Omental fat pad (tissue), 4 donors: ENCODE measurements around the gene ZNF367. TPM values are rescaled to one million over a fixed set of nuclear protein-coding genes. Genes with fewer than 3 reads are reported as not detected.

Experiments used
- ATAC-seq: fragments of 150-250 bp; one replicate; pipeline ENCODE4 v1.9.1; 2016; ENCODE audit warnings: mild to moderate bottlenecking, moderate library complexity; ENCODE audit not compliant: low FRiP score
- DNase-seq: peaks from one replicate; pipeline ENCODE4 v3.0.0-alpha.2; 2019; ENCODE audit warnings: low spot score
- total RNA-seq, 4 donors: library from RNA; depleted of rRNA; stranded (reverse); fragments of >200 nt; gene quantifications; one replicate each; pipeline ENCODE4 v1.1.0, GENCODE V29; 2016
- TF ChIP-seq, protein P1 (sequence below), 3 donors: fragments of 450-650 bp; IDR thresholded peaks; one replicate each; pipeline ENCODE4 v1.5.1; 2016 to 2017; ENCODE audit warnings: antibody characterized with exemption in 3 of 3, mild to moderate bottlenecking in 3 of 3, moderate library complexity in 2 of 3

Gene ZNF367
- total RNA-seq, 4 donors from 2014 or later, result 0.50 to 2.7 (median 1.9) TPM

DNA sequence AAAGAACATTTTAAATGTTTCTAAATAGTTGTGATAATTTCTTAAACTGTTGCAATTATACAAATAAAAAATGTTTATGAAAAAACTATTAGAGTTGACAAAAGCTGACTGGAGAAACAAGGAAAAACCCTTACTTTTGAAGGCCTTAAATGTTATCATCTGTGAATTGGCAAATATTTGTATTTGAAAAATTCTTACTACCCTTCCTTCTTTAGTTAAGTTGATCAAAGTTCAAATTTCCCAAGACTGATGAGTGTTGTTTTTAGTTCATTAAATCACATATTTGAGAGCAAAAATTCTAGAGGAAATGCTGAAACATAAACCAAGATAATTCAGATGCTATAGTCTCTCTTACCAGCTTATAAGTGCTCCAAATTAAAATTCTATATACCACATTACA lies 32.0 kb downstream of the ZNF367 start:
- DNase-seq, result no peak

DNA sequence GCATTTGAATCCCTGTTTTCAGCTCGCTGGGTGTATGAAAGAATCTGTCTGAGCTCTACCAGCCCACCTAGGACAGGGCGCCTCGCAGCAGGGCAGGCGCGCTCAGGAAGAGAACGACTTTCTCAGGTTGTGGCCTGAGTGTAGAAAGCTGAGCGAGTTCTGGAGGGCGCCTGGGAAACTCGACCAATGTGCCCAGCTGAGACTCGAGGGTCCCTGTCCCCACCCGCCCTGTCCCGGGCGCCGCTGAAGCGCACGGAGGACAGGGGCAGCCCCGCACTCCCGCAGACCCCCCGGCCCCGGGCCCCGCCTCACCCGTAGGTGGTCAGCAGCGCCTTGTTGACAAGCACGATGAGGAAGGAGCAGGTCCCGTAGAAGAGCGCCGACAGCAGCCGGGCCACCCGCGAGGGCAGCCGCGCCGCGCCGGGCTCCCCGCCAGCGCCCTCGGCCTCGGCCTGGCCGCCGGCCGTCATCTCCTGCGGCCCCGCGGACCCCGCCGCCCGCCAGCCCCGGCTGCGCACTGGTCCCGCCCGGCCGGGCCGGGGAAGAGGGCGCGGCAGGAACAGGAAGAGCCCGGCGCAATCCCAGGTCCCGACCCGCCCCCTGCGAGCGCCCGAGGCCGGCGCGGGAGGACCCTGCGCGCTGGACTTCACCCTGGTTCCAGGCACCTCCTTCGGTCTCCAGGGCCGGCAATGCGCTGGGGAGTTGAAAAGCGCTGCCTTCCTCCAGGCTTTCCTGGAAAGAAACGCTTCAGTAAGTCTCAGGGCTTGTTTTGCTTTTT lies 34.8 kb downstream of the ZNF367 start, which contains the start of gene SLC35D2:
TSS of gene SLC35D2 (minus strand) at position 547 of the 778 bp plus-strand sequence. CDS start at position 470, 77 bp downstream.
- peak; percentile 96 for ATAC-seq
- DNase-seq, result no peak
- TF ChIP-seq, protein P1, sequence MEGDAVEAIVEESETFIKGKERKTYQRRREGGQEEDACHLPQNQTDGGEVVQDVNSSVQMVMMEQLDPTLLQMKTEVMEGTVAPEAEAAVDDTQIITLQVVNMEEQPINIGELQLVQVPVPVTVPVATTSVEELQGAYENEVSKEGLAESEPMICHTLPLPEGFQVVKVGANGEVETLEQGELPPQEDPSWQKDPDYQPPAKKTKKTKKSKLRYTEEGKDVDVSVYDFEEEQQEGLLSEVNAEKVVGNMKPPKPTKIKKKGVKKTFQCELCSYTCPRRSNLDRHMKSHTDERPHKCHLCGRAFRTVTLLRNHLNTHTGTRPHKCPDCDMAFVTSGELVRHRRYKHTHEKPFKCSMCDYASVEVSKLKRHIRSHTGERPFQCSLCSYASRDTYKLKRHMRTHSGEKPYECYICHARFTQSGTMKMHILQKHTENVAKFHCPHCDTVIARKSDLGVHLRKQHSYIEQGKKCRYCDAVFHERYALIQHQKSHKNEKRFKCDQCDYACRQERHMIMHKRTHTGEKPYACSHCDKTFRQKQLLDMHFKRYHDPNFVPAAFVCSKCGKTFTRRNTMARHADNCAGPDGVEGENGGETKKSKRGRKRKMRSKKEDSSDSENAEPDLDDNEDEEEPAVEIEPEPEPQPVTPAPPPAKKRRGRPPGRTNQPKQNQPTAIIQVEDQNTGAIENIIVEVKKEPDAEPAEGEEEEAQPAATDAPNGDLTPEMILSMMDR (IDR thresholded peaks at IDR 0.05), result no peak

More for the DNA sequence above, 32.0 kb downstream of the ZNF367 start:
- TF ChIP-seq, protein P1 (IDR thresholded peaks at IDR 0.05), result no peak
- no peak for ATAC-seq

DNA sequence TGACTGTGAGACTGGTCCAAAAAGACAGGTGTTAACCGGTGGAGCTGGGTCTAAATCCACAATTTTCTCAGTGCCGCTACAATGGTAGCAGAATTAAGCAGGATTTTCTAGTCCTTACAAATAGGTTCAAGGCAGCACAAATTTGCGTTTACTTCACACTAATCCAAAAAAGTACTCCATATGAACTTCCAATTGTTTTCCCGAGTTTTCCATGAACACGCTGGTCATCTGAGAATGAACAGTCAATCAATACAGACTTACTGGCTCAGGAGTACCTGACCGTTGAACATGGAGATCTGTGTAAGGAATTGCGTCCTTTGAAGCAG lies 35.4 kb downstream of the ZNF367 start:
- no peak for DNase-seq
- no peak for ATAC-seq
- TF ChIP-seq, protein P1 (IDR thresholded peaks at IDR 0.05), result no peak

DNA sequence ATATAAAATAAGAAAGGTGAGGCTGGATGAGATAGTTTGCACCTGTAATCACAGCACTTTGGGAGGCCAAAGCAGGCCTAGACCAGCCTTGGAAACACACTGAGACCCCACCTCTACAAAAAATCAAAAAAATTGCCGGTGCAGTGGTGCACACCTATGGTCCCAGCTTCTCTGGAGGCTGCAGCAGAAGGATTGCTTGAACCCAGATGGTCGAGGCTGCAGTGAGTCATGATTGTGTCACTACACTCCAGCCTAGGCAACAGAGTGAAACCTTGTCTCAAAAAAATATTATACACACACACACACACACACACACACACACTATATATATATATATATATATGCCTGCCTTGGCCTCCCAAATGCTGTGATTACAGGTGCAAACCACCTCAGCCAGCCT lies 36.0 kb downstream of the ZNF367 start:
- no peak for ATAC-seq
- TF ChIP-seq, protein P1 (IDR thresholded peaks at IDR 0.05), result no peak

DNA sequence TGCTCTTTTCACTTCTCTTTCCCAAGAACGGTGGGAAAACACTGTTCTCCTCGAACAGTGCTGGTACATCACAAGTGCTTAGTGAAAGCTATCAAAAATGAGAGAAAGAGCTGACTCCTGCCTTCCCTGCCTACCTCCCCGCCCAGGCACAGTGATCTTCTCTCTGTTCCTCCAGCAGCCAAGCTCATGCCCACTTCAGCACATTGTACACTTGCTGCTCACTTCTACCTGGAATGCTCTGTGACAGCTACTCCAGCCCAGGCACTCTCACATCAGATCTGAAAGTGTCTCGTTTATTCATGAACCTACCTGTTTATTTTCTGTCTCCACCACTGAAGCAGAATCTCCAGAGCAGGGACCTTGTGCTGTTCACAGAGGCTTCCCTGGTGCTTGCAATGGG lies 36.5 kb downstream of the ZNF367 start:
- ATAC-seq (no peak), DNase-seq (no peak)
- TF ChIP-seq, protein P1 (IDR thresholded peaks at IDR 0.05), result no peak

More for the DNA sequence above, 36.0 kb downstream of the ZNF367 start:
- no peak for DNase-seq

DNA sequence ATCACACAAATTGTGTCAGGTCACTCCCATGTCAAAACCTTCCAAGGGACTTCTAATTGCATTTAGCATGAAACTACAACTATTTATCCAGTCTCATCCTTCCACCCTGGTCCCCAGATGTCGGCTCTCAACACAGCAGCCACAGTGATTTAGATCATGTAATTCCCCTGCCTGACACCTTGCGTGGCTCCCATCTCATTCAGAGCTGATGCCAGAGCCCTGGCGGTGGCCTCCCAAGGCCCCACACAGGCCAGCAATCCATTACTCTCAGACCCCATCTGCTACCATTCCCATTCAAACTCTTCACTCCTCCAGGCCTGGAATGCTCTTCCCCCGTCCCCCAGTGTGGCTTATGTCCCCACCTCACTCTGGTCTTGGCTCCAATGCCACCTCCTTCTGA lies 37.0 kb downstream of the ZNF367 start:
- TF ChIP-seq, protein P1 (IDR thresholded peaks at IDR 0.05), result no peak
- DNase-seq, result no peak
- no peak for ATAC-seq

DNA sequence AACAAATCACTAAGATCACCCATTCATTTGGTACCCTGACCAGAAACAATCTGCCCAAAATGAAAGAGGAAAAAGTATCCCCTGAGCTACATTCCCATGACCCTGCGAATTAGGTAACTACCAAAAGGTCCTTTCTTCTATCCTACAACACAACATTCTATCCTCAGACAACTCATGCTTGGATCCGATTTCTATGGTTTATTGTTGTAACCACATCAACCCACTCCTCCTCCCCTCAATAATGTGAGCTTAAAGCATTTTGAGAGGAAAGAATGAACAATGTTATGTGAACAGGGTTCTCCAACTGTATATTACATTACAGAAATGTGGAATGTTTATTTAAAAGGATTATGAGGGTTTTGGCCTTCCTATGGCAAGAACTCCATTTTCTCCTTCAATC lies 38.7 kb downstream of the ZNF367 start:
- DNase-seq (no peak), ATAC-seq (no peak)
- TF ChIP-seq, protein P1 (IDR thresholded peaks at IDR 0.05), result no peak
